ENCODE measurements around the gene KLHL22.
"Not testable (repeated sequence)": the region's sequence is repeated elsewhere in the genome, so short reads cannot be mapped to it uniquely, and the experiment has no call there.

The KLHL22 gene, protein sequence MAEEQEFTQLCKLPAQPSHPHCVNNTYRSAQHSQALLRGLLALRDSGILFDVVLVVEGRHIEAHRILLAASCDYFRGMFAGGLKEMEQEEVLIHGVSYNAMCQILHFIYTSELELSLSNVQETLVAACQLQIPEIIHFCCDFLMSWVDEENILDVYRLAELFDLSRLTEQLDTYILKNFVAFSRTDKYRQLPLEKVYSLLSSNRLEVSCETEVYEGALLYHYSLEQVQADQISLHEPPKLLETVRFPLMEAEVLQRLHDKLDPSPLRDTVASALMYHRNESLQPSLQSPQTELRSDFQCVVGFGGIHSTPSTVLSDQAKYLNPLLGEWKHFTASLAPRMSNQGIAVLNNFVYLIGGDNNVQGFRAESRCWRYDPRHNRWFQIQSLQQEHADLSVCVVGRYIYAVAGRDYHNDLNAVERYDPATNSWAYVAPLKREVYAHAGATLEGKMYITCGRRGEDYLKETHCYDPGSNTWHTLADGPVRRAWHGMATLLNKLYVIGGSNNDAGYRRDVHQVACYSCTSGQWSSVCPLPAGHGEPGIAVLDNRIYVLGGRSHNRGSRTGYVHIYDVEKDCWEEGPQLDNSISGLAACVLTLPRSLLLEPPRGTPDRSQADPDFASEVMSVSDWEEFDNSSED

DNA sequence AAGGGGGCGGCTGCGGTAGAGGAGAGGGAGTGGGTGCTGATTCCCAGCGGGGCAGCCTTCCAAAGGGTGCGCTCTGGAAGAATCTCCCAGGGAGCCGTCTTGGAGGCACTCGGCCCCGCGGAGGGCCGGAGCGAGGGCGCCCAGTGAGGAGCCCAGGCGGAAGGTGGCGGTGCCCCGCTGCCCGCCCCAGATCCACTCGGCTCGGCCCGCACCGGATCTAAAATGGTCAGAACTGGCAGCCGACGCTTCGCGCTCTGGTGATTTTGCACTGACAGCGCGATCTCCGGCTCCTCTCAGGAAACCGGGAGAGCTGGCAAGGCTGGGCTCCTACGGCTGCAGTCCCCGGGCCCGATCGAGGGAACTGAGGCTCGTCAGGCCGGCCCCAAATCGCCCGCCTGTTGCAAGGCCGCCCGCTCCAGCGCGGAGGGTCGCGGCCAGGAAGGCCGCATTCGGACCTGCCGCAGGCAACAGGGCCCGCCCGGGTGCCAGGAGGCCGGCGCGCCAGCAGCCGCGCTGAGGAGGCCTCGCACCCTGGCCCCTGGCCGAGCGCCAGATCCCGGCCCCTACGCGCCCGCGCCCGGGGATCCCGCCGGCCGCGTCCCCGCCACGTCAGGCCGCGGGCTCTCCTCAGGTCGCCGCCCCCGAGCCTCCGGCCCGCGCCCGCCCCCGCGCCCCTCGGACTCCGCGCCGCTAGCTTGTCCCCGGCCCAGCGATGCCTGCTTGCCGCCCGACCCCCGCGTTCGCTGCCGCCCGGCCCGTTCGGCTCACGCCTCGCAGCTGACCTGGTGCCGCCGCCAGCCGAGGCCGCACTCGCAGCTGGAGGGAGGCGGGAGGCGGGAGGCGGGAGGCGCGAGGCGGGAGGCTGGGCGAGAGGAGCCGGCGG, at the start of gene KLHL22:
TSS of gene KLHL22 (minus strand) at position 818 of the 883 bp plus-strand sequence. CDS start 6,584 bp downstream, outside the sequence.
- no peak for DNase-seq

GRCh38 chr22:20545318-20545634, 49.7 kb upstream of the KLHL22 start:
- not testable (repeated sequence) for DNase-seq

DNA sequence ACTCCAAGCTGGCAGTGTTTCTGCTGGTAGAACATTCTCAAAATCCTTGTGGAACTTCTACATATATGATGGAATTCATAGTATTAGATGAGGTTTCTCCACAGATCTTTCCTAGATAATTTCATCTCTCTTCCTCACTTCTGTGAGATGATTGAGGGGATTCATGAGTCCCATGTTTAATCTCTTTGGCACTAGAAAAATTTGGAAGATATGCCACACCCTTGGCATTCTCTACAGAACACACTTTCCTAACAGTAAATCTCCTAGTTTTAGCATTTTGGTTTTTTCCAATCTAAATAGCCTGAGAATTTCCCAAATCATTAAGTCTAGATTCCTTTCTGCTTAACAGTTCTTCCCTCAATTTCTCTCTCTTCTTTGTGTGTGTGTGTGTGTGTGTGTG, 47.1 kb upstream of the KLHL22 start:
- no peak for DNase-seq

DNA sequence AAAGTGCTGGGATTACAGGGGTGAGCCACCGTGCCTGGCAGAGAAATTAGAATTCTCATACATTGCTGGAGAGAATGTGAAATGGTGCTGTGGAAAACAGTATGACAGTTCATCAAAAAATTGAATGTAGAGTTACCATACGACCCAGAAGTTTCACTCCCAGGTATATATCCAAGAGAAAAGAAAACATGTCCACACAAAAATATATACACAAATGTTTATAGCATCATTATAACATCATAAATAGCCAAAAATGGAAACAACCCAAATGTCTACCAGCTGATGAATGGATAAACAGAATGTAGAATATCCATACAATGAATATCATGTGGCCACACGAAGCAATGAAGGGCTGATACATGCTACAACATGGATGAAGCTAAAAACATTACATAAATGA, 46.5 kb upstream of the KLHL22 start:
- no peak for DNase-seq

GRCh38 chr22:20538875-20539274, 43.3 kb upstream of the KLHL22 start:
- not testable (repeated sequence) for DNase-seq

DNA sequence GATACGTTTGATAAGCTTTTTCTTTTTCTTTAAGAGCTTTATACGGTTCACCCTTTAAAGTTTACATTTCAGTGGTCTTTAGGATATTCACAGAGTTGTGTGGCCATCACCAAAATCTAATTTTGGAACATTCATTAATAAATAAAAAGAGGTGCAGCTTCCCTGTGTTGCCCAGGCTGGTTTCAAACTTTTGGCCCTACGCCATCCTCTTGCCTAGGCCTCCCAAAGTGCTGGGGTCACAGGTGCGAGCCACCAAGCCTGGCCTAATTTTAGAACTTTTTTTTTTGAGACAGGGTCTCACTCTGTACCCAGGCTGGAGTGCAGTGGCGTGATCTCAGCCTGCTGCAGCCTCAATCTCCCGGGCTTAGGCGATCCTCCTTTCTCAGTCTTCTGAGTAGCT, 42.4 kb upstream of the KLHL22 start:
- no peak for DNase-seq

DNA sequence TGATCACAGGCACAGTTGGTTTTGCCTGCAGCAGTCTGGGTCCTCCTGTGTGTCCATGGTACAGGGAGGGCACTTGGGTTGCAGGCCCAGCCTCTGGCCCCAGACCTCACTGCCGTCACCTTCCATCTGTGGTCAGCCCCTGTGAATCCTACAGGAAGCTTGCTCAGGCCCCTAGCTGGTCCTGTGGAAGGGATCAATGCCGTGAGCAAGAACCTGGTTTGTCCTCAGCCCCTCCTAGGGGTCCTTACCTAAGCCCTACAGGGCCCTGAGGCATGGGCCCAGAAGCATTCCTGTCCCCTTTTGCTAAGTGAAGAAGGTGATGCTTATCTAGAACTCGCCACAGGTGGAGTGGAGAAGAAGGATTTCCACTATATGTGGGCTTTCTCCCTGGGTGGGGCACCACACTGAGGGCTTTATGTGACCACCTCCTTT, 41.7 kb upstream of the KLHL22 start:
- no peak for DNase-seq

GRCh38 chr22:20536590-20537324, 41.2 kb upstream of the KLHL22 start:
- no peak for DNase-seq

GRCh38 chr22:20533879-20534265, 38.3 kb upstream of the KLHL22 start:
- no peak for DNase-seq

DNA sequence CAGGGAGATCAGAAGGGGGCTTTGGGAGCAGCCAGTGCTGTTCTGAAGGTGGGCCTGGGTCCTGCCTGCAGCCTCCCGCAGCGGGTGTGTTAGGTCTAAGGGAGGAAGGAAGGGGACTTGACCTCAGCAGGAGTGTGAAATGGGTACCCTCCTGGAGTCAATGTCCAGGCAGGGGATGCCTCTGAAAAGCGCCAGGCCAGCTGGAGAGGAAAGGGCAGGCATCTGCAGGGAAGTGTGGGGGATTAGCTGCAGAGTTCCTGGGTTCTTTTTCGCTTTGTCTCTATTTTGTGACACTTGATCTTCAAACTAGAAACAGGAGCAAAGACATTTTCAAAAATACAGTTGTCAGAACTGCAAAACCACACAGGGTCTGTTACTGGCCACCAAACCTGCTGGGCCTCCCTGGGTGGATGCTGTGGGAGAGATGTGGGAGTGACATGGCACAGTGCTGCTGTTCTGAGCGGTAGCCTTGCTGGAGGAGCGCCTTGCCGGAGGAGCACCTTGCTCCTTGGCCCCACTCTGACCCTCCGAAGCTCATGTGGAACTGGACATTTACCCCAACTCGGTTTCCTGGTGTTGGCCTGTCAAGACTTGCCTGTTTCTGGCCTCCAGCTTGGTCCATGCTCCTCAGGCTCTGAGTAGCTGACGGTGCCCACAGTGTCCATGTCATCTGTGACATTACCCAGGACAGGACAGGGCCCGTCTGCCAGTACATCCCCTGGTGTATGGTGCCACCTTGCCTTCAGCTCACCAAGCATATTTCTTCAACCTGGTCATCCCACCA, 37.7 kb upstream of the KLHL22 start:
- no peak for DNase-seq

DNA sequence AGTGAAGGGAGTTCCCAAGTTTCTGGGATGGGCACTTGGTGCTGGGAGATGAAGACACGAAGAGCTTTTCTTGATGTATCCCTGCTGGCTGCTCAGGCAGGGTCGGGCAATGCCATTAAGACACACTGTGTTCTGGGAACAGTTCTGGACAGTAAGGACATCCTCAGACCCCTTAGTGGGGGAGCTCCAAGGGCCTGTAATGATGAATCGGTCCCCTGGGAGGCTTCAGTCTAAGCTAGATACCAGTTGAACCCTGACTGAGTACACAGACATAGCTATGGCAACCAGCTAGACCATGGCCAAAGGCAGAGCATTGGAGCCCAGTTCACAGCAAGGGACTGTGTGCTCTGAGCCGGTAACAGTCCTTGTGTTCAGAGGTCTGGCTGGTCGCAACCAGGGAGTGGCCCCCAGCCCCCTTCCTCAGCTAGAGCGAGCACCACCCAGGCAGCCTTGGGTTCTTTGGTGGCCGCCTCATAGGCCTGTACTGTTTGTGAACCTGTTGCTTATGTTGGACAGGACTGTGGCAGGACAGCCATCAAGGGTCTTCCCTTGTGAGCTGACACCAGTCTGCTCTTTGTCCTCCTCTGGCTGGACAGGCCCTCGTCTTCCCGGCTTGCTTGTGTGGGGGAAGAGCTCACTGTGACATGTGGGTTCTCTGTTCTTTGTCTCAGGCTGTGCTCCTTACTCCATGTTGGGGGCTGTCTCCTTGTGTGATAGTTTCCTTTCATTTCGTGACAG, 36.8 kb upstream of the KLHL22 start:
- no peak for DNase-seq

DNA sequence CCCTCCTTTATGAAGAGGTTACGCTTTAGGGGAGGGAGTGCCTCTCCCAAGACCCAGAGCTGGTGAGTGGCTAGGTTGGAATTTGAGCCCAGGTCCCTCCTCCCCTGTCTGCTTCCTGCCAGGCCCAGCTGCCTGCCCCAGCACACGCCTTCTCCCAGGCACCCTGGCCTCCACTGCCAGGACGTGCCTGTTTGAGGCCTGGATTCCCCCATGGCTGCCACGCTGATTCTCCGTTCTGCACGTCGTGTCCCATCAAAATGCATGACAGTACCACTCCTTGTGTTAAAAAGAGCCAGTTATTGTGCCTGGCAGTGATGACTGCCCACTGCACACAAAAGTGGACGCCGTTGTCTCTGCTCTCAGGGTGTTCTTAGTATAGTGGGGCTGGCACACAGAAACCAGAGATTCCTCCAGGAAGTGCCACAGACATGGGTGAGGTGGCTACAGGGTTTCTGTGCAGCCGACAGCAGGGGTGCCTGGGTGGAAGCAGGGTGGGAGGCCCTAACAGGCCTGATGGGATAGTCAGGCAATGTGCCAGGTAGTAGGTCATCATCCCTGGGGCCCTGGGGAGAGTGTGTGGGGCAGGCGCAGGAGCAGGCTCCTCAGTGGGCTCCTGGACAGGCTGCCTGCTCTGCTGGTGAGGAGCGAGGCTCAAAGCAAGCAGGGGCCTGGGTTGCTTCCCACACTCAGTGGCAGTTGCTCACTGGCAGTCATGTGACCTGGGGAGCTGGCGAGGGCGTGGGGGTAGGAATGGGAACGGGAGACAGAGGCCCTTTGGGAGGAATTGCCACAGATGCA, 36.0 kb upstream of the KLHL22 start:
- no peak for DNase-seq

- DNase-seq = no peak
Observed at GRCh38 chr22:20531154-20531403, 35.5 kb upstream of the KLHL22 start.

- no peak for DNase-seq
Observed at GRCh38 chr22:20530368-20531153, 35.0 kb upstream of the KLHL22 start.

DNA sequence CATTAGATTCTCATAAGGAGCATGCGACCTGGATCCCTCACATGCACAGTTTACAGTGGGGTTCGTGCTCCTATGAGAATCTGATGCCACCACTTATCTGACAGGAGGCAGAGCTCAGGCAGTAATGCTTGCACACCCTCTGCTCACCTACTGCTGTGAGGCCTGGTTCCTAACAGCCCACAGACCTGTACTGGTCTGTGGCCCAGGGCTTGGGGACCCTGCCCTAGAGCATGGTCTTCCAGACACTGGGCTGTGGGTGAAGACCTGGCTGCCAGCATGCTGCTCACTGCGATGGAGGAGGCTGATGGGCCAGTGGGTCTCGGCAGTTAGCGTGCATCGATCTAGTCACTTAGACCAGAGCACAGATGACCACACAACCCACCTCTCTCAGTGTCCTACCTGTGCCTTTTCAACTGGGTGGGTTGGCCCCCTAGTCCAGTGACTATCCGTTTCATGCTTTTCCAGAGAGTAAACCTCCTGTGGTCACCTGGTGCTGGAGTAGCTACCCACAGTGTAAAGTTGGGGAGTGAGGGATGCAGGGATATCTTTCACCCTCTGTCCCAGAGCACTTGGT, 32.9 kb upstream of the KLHL22 start:
- DNase-seq = no peak

DNA sequence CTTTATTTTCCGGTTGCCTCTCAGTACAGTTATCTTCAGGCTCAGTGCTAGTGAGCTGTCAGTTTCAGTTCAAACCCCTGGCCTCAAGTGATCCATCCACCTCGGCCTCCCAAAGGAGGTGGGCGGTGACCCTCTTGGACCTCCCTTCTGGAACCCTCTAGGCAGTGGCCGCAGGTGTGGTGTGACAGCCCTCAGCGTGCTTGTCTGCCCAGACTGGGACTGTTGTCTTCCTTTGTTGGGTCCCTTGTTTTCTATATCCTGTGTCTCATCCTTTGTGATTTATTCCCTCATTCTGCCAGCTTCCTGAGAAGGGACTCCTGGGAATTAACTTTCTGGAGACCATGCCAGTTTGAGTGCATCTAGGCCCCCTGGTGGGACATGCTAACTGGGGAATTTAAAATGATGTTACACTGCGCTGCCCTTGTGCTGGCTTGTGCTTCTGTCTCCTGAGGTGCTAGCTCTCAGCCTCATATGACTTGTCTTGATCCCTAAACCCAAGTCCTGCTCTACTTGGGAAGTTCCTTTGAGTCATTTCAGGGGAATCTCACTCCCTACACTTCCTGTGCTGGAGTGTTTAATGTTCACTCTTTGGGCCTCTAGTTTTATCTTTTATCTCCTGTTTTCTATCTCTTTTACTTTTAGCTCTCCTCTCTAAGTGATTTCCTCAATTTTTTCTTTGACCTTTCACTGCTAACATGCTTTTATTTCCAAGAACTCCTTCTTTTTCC, 31.2 kb upstream of the KLHL22 start:
- DNase-seq = no peak

DNA sequence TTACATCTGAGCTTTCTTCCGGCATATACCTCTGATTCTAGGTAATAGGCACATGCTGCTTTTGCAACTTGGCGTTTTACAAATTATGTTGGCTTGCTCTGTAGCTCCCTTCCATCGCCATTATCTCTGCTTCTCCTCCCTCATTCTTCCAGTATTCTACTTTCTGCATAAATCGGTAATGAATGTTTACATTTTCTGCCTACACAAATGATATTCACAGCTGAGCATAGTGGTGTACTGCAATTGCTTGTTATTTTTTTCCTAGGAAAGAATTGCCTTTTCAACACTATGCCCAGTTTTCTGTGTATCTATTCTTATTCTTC, 30.7 kb upstream of the KLHL22 start:
- no peak for DNase-seq

DNA sequence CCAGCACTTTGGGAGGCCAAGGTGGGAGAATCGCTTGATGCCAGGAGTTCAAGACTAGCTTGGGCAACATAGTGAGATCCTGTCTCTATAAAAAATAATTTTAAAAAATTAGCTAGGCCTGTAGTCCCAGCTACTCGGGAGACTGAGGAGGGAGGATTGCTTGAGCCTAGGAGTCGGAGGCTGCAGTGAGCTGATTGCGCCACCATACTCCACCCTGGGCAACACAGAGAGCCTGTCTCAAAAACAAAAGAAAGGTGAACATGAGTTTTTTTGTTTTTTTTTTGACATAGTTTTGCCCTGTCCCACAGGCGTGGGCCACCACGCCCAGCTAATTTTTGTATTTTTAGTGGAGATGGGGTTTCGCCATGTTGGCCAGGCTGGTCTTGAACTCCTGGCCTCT, 29.5 kb upstream of the KLHL22 start:
- no peak for DNase-seq

DNA sequence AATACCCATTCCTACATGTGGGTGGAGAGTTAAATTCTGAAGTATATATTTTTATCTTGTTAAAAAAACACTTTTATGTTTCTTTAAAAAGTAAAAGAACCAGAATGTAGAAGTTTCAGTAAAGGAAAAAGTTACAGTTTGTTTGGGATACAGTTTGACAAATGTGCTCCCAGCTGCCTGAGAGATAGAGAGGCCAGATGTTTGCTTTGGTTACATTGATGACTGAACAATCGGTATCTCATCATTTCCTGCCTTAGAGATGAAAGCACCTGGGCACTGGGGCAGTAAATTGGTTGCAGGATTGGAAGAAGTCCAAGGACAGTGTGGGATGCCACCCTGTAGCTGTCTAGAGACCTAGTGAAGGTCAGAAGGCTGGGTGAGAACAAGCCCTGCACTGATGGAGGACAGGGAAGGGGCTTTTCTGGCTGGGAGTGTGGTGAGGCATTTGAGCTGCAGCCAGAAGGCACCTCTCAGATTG, 28.4 kb upstream of the KLHL22 start:
- DNase-seq = no peak

All from GOT3 (cell line).